MM.1S (cell line): ENCODE data around the gene TAC3.

ENCODE experiments used
- CTCF ChIP-seq: fragments of 300-600 bp; sonication (generic); IDR thresholded peaks from 2 replicates; pipeline ENCODE4 v1.5.1; 2016; ENCODE audit warnings: antibody characterized with exemption, low read length, mixed read lengths
- EZH2 ChIP-seq: fragments of 300-600 bp; sonication (generic); optimal IDR thresholded peaks from 2 replicates; pipeline ENCODE3; 2017; ENCODE audit warnings: low read depth, mild to moderate bottlenecking, antibody characterized with exemption, low read length, mixed read lengths

- TF ChIP-seq CTCF (no peak), EZH2 (no peak)
Observed at GRCh38 chr12:56998316-56998715, 18.0 kb downstream of the TAC3 start.
